Measurements from ENCODE around the gene ADAM22. TPM values are rescaled to one million over a fixed set of nuclear protein-coding genes. Genes with fewer than 3 reads are reported as not detected.

The ADAM22 gene
- total RNA-seq, 1 donor from 2014 or later, result 2.7 TPM

DNA sequence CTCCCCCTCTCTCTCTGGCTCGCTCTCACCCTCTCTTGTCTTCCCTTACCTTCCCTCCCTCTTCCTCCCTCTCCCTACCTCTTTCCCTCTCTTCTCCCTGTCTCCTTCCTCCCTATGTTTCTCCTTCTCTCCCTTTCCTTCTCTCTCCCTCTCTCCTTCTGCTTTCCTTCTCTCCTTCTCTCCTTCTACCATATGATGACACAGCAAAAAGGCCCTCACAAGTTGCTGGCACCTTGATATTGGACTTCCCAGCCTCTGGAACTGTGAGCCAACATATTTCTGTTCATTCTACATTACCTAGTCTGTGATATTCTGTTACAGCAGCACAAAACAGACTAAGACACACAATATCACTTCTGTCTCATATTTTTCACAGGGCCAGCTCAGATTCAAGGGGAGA lies 135.0 kb downstream of the ADAM22 start:
- Histone ChIP-seq H3K4me3 (no peak overlapping the region), H3K9me3 (no peaks in the 10 kb centered on the region), H3K36me3 (no peaks in the 10 kb centered on the region), H3K27ac (no peak overlapping the region), H3K27me3 (ENCODE audit: low read depth) (no peaks in the 10 kb centered on the region), H3K4me1 (no peaks in the 10 kb centered on the region)
- ATAC-seq (no peak), DNase-seq (no peak)
- TF ChIP-seq CTCF (IDR thresholded peaks at IDR 0.05), result no peak
- intact Hi-C loops (cut with DNase I), result no loop called here

DNA sequence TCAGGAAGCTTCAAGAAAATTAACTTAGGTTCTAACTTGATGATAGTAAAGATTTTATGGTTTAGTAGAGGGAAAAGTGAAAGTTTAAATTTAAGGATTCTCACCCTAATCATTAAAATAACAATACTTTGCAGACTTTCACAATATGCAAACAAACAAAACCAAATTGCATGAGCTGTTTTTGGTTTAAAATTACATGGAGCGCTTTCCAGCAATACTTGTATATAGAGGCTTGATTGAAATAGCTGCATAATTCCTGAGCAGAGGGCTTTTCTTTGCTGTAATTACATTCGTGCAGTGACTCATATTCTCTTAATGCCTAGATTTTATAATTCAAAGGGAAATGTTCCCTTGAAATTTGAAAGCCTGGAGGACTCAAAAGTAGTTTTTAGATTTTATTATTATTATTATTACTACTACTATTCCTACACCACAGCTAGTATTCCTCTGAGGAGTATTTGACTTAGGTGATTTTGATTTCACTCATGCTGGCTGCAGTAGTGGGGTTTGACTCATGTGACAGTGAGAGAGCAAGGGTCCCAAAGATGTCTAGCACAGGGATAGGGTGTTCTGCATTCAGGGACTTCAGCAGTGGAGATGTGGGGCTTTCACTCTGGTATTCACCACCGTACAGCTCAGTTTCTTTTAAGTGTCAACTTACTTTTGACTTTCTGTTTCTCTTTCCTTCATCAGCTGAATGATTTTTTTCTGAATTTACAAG lies 138.1 kb downstream of the ADAM22 start:
- DNase-seq (no peak), ATAC-seq (no peak)
- no peak overlapping the region for H3K4me3 ChIP-seq
- no peaks in the 10 kb centered on the region for H3K36me3 ChIP-seq
- no peak overlapping the region for H3K27ac ChIP-seq
- intact Hi-C loops (cut with DNase I), result no loop called here
- TF ChIP-seq CTCF (IDR thresholded peaks at IDR 0.05), result no peak
- no peaks in the 10 kb centered on the region for H3K4me1 ChIP-seq
- no peaks in the 10 kb centered on the region for H3K27me3 ChIP-seq (ENCODE audit: low read depth)
- no peaks in the 10 kb centered on the region for H3K9me3 ChIP-seq

- Histone ChIP-seq H3K9me3 (no peaks in the 10 kb centered on the region), H3K36me3 (no peaks in the 10 kb centered on the region), H3K4me3 (no peak overlapping the region), H3K4me1 (no peaks in the 10 kb centered on the region), H3K27me3 (ENCODE audit: low read depth) (no peaks in the 10 kb centered on the region), H3K27ac (no peak overlapping the region)
- ATAC-seq (no peak), DNase-seq (no peak)
- intact Hi-C loops (cut with DNase I), result no loop called here
- no peak for TF ChIP-seq CTCF (IDR thresholded peaks at IDR 0.05)
These were observed 138.6 kb downstream of the ADAM22 start for GRCh38 chr7:88072715-88073055.

GRCh38 chr7:88073626-88074025 lies 139.6 kb downstream of the ADAM22 start:
- Histone ChIP-seq H3K4me1 (no peaks in the 10 kb centered on the region), H3K36me3 (no peaks in the 10 kb centered on the region), H3K27me3 (ENCODE audit: low read depth) (no peaks in the 10 kb centered on the region), H3K27ac (no peak overlapping the region), H3K4me3 (no peak overlapping the region), H3K9me3 (no peaks in the 10 kb centered on the region)
- no peak for DNase-seq
- intact Hi-C loops (cut with DNase I), result no loop called here
- TF ChIP-seq CTCF (IDR thresholded peaks at IDR 0.05), result no peak
- no peak for ATAC-seq

GRCh38 chr7:88075216-88075615 lies 141.2 kb downstream of the ADAM22 start:
- intact Hi-C loops (cut with DNase I), result no loop called here
- ATAC-seq, result no peak

More at GRCh38 chr7:88075216-88075615, 141.2 kb downstream of the ADAM22 start:
- Histone ChIP-seq H3K9me3 (no peaks in the 10 kb centered on the region), H3K36me3 (no peaks in the 10 kb centered on the region), H3K4me1 (no peaks in the 10 kb centered on the region), H3K4me3 (no peak overlapping the region), H3K27ac (no peak overlapping the region), H3K27me3 (ENCODE audit: low read depth) (no peaks in the 10 kb centered on the region)
- DNase-seq, result no peak
- no peak for TF ChIP-seq CTCF (IDR thresholded peaks at IDR 0.05)

Measured in lower lobe of right lung (tissue), 2 donors.